ENCODE data around the gene TLL1. TPM values are rescaled to one million over a fixed set of nuclear protein-coding genes. Genes with fewer than 3 reads are reported as not detected.

The TLL1 gene
- total RNA-seq, 1 experiment from 2014 or later: 0.37 TPM

DNA sequence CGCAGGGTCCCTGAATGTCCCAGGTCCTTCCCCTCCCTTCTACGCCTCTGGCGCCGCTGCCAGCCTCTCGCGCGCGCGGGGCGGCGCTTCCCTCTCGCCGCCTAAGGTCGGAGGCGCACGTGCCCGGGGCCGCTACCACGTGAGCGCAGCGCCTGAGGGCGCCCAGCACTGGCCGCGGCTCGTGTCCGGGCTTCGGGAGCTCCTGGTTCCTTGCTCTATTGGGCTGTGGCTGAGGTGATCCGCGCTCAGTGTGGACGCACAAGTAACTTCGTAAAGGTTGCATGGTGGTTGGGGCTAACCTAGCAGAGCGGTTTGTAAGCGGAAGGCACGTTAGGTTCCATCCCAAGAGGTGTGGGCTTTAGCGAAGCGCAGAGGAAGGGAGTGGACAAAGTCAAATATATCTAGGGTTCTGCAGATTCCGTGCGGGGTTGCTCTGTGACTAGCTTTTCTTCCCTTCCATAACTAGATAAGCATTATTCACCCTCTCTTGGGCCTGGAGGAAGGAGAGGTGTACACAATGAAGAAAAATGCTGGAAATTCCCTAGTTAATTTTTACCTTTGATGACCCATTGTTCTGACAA is 1.8 kb downstream of the TLL1 start:
- BruUV-seq (replicated peaks): no TSS peak
- no peaks in the 10 kb centered on the region for H4K20me1 ChIP-seq (ENCODE audit: insufficient read depth)
- ChIA-PET RAD21 (ENCODE audit: low non-redundant PET in 1 of 2, low total read pairs in 2 of 2, uncharacterized antibody in 2 of 2, unreplicated experiment in 2 of 2) (no interaction called here), CTCF (no interaction called here), POLR2A (interaction anchor here (2.5 kb wide), 1 partner anchor 14 kb away, joined by 7 read pairs; no protein-coding TSS in a partner anchor)
- peak; percentile 42 for ATAC-seq
- no peaks in the 10 kb centered on the region for H3K9me2 ChIP-seq (ENCODE audit: insufficient read depth)
- H3K36me3 ChIP-seq (ENCODE audit: control insufficient read depth in 1 of 2, insufficient read depth in 2 of 2, low read length in 2 of 2): no peaks in the 10 kb centered on the region
- H3K4me3 ChIP-seq (replicated peaks in 1 of 2; ENCODE audit: low read depth in 1 of 2, low read length in 2 of 2): peak overlapping the region; percentile 62 to 69
- no peak overlapping the region for H2AFZ ChIP-seq (ENCODE audit: low read depth, low read length, poor library complexity, severe bottlenecking)
- no peaks in the 10 kb centered on the region for H3K27me3 ChIP-seq (ENCODE audit: insufficient read depth, low read length)
- H3K4me1 ChIP-seq (ENCODE audit: control insufficient read depth in 1 of 2, insufficient read depth in 2 of 2, low read length in 2 of 2): peaks cover 6 to 26% of the 10 kb centered on the region in 2 experiments; a peak in 3 of 4 replicates
- no peak overlapping the region for H3K9ac ChIP-seq (ENCODE audit: low read length)
- no peak overlapping the region for H3K27ac ChIP-seq (ENCODE audit: low read depth, low read length)
- no peaks in the 10 kb centered on the region for H3K9me3 ChIP-seq (ENCODE audit: control insufficient read depth in 1 of 2, insufficient read depth in 1 of 2, low read depth in 1 of 2, low read length in 2 of 2)
- no peak for DNase-seq (ENCODE audit: low read depth, low spot score)
- peak overlapping the region; percentile 95 for H3K4me2 ChIP-seq (ENCODE audit: low read length)
- TF ChIP-seq CBX3 (IDR thresholded peaks at IDR 0.05; ENCODE audit: low read depth): no peak
- TF ChIP-seq, protein P1, sequence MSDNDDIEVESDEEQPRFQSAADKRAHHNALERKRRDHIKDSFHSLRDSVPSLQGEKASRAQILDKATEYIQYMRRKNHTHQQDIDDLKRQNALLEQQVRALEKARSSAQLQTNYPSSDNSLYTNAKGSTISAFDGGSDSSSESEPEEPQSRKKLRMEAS (IDR thresholded peaks at IDR 0.05): peak; percentile 91
- intact Hi-C loops (cut with micrococcal nuclease): no loop called here
- no peaks in the 10 kb centered on the region for H3K79me2 ChIP-seq (ENCODE audit: insufficient read depth, low read length)

DNA sequence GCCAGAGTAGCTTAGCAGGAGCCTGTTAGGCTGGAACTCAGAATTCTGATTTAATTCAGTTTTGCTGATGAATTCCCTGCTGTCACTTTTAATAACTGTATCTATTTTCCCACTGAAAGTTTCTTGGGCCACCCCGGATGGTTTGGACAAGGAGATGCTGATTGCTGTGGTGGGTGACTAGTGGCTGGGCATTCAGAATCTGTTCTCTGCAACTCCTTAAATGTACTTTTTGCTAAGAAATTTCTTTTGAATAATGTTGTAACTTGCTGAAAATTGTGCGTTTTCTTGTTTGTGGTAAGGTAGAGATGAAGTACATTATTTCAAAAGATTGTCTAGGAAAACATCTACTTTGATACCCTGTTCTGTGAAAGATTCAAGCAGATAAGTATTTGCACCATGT is 2.4 kb downstream of the TLL1 start:
- BruUV-seq (replicated peaks): no TSS peak
- DNase-seq (ENCODE audit: low read depth, low spot score) (no peak), ATAC-seq (no peak)
- intact Hi-C loops (cut with micrococcal nuclease): no loop called here
- peaks cover 6 to 26% of the 10 kb centered on the region in 2 experiments; a peak in 3 of 4 replicates for H3K4me1 ChIP-seq (ENCODE audit: control insufficient read depth in 1 of 2, insufficient read depth in 2 of 2, low read length in 2 of 2)
- no peaks in the 10 kb centered on the region for H3K9me3 ChIP-seq (ENCODE audit: control insufficient read depth in 1 of 2, insufficient read depth in 1 of 2, low read depth in 1 of 2, low read length in 2 of 2)
- H3K36me3 ChIP-seq (ENCODE audit: control insufficient read depth in 1 of 2, insufficient read depth in 2 of 2, low read length in 2 of 2): no peaks in the 10 kb centered on the region
- H3K79me2 ChIP-seq (ENCODE audit: insufficient read depth, low read length): no peaks in the 10 kb centered on the region
- H3K27me3 ChIP-seq (ENCODE audit: insufficient read depth, low read length): no peaks in the 10 kb centered on the region
- H3K9ac ChIP-seq (ENCODE audit: low read length): no peak overlapping the region
- TF ChIP-seq, protein P2, sequence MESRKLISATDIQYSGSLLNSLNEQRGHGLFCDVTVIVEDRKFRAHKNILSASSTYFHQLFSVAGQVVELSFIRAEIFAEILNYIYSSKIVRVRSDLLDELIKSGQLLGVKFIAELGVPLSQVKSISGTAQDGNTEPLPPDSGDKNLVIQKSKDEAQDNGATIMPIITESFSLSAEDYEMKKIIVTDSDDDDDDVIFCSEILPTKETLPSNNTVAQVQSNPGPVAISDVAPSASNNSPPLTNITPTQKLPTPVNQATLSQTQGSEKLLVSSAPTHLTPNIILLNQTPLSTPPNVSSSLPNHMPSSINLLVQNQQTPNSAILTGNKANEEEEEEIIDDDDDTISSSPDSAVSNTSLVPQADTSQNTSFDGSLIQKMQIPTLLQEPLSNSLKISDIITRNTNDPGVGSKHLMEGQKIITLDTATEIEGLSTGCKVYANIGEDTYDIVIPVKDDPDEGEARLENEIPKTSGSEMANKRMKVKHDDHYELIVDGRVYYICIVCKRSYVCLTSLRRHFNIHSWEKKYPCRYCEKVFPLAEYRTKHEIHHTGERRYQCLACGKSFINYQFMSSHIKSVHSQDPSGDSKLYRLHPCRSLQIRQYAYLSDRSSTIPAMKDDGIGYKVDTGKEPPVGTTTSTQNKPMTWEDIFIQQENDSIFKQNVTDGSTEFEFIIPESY (IDR thresholded peaks at IDR 0.05; ENCODE audit: extremely low read depth, insufficient replicate concordance, low read length): no peak
- TF ChIP-seq TCF7L2 (IDR thresholded peaks at IDR 0.05; ENCODE audit: borderline replicate concordance, extremely low read depth, insufficient read depth, insufficient read length) (no peak), RAD21 (IDR thresholded peaks at IDR 0.05; ENCODE audit: low read depth) (no peak), SRF (IDR thresholded peaks at IDR 0.05; ENCODE audit: low read depth) (no peak), ZNF274 (IDR thresholded peaks at IDR 0.05; ENCODE audit: low read depth, low read length) (no peak), POLR2AphosphoS5 (IDR thresholded peaks at IDR 0.05; ENCODE audit: low read depth, low read length) (no peak), POLR2A (IDR thresholded peaks at IDR 0.05; ENCODE audit: borderline replicate concordance, extremely low read depth, insufficient read depth, insufficient read length) (no peak), EZH2phosphoT487 (IDR thresholded peaks at IDR 0.05; ENCODE audit: borderline replicate concordance) (no peak)
- H3K4me3 ChIP-seq (replicated peaks in 1 of 2; ENCODE audit: low read depth in 1 of 2, low read length in 2 of 2): no peak overlapping the region
- ChIA-PET POLR2A (no interaction called here), CTCF (no interaction called here), RAD21 (ENCODE audit: low non-redundant PET in 1 of 2, low total read pairs in 2 of 2, uncharacterized antibody in 2 of 2, unreplicated experiment in 2 of 2) (no interaction called here)
- no peak overlapping the region for H2AFZ ChIP-seq (ENCODE audit: low read depth, low read length, poor library complexity, severe bottlenecking)
- no peaks in the 10 kb centered on the region for H4K20me1 ChIP-seq (ENCODE audit: insufficient read depth)
- H3K9me2 ChIP-seq (ENCODE audit: insufficient read depth): no peaks in the 10 kb centered on the region
- H3K4me2 ChIP-seq (ENCODE audit: low read length): no peak overlapping the region
- H3K27ac ChIP-seq (ENCODE audit: low read depth, low read length): no peak overlapping the region

Data from HCT116 (cell line).